RKO (cell line): ENCODE results near the gene SRGAP3.

Experiments
- DNase-seq: peaks from one replicate; pipeline ENCODE4 v3.0.0-alpha.2; 2016; ENCODE audit warnings: low spot score

Gene SRGAP3

GRCh38 chr3:9143184-9143583, 106.3 kb downstream of the SRGAP3 start:
- DNase-seq, result no peak

- DNase-seq, result no peak
Observed at GRCh38 chr3:9142362-9142761, 107.1 kb downstream of the SRGAP3 start.

DNA sequence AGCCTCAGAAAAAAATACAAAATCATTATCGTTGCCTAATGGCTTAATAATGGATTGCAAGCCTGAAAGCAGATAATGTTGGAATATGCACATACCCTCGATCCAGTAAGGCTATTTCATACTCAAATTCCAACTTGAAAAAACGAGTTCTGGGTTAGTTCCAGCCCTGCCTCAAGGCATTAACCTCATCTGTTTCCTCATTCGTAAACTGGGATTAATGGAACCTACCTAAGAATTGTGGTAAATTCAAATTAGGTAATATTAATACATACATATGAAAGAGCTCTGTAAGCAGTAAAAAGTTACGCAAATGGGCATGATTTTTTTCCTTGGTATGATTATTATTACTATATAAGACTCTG, 107.5 kb downstream of the SRGAP3 start:
- no peak for DNase-seq

GRCh38 chr3:9139366-9139765, 110.1 kb downstream of the SRGAP3 start:
- DNase-seq, result no peak

GRCh38 chr3:9137676-9138075, 111.8 kb downstream of the SRGAP3 start:
- no peak for DNase-seq

GRCh38 chr3:9136746-9137465, 112.5 kb downstream of the SRGAP3 start:
- DNase-seq, result no peak

DNA sequence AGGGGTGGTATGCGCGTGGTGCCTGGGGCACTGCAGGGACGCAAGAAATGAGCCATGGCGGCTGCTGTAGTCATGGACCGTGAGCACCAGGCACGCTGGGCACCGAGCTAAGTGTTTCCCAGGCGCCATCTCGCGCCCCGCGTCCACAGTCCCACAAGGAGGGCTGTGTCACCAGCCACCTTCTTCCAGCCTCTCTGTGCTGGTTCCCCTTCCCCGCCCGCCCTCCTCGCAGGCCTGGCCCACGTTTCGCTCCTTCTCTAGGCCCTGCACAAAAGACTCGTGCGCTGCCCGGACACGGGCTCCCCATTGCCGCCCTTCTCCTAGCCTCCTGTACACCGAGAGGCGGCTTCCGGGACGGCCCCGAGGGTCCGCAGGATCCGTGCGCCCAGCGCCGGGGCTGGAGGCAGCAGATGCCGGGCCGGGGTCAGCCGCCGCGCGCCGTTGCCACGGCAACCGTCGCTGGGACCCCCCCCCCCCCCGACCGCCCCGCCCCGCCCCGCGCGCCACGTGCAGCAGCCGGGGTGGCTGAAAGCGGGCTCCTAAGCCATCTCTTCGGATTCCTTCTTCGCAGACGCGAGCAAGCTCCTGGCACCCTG, 113.4 kb downstream of the SRGAP3 start:
- DNase-seq, result no peak

- no peak for DNase-seq
Observed at GRCh38 chr3:9135526-9135925, 113.9 kb downstream of the SRGAP3 start.

DNA sequence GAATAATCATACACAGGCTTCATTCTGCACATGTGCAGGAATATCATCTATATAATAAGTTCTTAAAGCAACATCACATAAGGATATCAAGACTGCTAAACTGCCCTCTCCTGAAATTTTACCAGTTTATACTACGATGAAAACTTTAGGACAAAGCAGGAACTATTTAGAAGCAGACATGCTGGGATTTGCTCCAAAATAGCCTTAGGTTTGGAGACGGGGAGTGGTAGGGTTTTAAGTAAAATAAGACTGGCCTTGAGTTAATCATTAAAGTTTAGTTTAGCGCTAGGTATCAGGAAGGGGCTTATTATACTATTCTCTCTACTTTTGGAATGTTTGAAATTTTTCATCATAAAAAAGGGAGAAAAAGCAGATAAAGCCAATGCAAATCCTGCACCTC, 115.8 kb downstream of the SRGAP3 start:
- DNase-seq, result no peak

GRCh38 chr3:9130345-9131305, 118.8 kb downstream of the SRGAP3 start:
- DNase-seq, result no peak

DNA sequence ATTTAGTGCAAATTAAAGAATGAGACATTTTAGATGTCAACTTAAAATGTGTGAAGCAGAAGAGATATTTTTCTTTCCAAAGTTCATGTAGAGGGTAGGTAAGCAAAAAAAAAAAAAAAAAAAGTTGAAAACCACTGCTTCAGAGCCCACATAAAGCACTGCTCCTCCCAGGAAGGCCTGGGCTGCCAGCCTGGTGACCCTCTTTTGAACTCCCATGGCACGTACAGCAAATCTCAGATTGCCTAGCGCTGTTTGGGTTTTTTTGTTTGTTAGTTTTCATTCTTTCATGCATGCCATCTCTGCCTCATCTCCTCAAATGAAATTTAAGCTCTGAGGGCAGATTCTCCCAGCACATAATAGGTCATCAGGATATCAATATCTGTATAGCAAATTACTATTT, 120.1 kb downstream of the SRGAP3 start:
- no peak for DNase-seq

- no peak for DNase-seq
Observed at GRCh38 chr3:9125278-9125951, 124.0 kb downstream of the SRGAP3 start.

GRCh38 chr3:9124730-9125129, 124.7 kb downstream of the SRGAP3 start:
- no peak for DNase-seq

DNA sequence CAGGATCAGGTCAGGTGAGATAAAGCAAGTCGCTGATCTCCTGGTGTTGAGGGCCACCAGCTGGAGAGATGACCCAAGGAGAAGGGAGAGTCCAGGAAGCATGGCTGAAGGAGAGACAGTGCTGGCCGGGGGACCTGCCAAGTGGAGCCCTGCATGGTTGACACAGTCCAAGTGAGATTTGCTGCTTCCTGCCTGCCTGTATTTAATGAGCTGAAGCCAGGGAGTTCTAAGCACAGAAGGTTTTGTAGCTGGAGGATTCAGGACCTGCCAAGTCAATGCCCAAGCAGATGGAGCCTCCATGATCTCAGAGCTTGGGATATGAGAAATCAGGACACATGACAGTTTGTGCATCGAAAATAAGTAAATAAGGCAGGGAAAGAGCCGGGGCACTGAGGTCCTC, 125.6 kb downstream of the SRGAP3 start:
- DNase-seq, result no peak

GRCh38 chr3:9122732-9123364, 126.6 kb downstream of the SRGAP3 start:
- DNase-seq, result no peak

- DNase-seq, result no peak
Observed at GRCh38 chr3:9121366-9122001, 128.0 kb downstream of the SRGAP3 start.

- no peak for DNase-seq
Observed at GRCh38 chr3:9119331-9119730, 130.1 kb downstream of the SRGAP3 start.

- DNase-seq, result no peak
Observed at GRCh38 chr3:9118222-9118621, 131.2 kb downstream of the SRGAP3 start.

- no peak for DNase-seq
Observed at GRCh38 chr3:9117220-9117619, 132.2 kb downstream of the SRGAP3 start.

DNA sequence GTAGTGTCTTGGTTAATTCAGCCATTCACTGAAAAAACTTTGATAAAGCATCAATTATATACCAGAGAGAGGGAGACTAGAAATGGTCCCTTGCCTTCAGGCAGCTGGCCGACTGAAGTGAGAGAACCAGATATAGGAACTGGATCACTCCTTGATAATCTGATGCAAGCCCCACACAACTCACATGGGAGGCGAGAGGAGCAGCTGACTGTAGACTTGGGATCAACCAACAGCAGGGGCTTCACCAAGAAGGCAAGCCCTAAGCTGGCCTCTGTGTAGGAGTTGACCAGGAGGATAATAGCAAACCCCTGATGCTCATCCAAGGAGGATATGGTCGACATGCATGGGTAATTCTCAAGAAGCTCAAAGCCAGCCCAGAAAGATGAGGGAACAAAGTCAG, 133.1 kb downstream of the SRGAP3 start:
- no peak for DNase-seq

GRCh38 chr3:9115336-9115735, 134.1 kb downstream of the SRGAP3 start:
- no peak for DNase-seq
